Measurements from ENCODE around the gene ZNF669. TPM values are rescaled to one million over a fixed set of nuclear protein-coding genes. Genes with fewer than 3 reads are reported as not detected.

The ZNF669 gene
- total RNA-seq, 2 experiments from 2014 or later = 7.9 to 8.4 TPM

GRCh38 chr1:247119600-247120407, 15.6 kb upstream of the ZNF669 start:
- peaks cover 4% of the 10 kb centered on the region for H3K27me3 Mint-ChIP-seq
- intact Hi-C loops (cut with micrococcal nuclease) = no loop called here
- no peaks in the 10 kb centered on the region for H3K4me1 Mint-ChIP-seq (ENCODE audit: low read depth)
- no peak overlapping the region for H3K4me3 Mint-ChIP-seq
- ChIA-PET POLR2A (no interaction called here), CTCF (interaction anchor here (0.6 kb wide), 1 partner anchor 397 kb away, joined by 3 read pairs; no protein-coding TSS in a partner anchor)
- no peaks in the 10 kb centered on the region for H3K36me3 Mint-ChIP-seq
- no peak overlapping the region for H3K27ac Mint-ChIP-seq
- no peaks in the 10 kb centered on the region for H3K9me3 Mint-ChIP-seq
- no peak for DNase-seq

- H3K36me3 Mint-ChIP-seq = no peaks in the 10 kb centered on the region
- intact Hi-C loops (cut with micrococcal nuclease) = no loop called here
- POLR2A ChIA-PET = no interaction called here
- H3K4me1 Mint-ChIP-seq (ENCODE audit: low read depth) = no peaks in the 10 kb centered on the region
- CTCF ChIA-PET = interaction anchor here (0.6 kb wide), 1 partner anchor 396 kb away, joined by 3 read pairs; no protein-coding TSS in a partner anchor
- no peak overlapping the region for H3K4me3 Mint-ChIP-seq
- H3K27ac Mint-ChIP-seq = no peak overlapping the region
- DNase-seq = peak; percentile 63
- peaks cover 4% of the 10 kb centered on the region for H3K27me3 Mint-ChIP-seq
- H3K9me3 Mint-ChIP-seq = no peaks in the 10 kb centered on the region
Measured at GRCh38 chr1:247118946-247119446, 14.8 kb upstream of the ZNF669 start.

GRCh38 chr1:247115545-247115944, 11.4 kb upstream of the ZNF669 start:
- H3K4me3 Mint-ChIP-seq = no peak overlapping the region
- peaks cover 4% of the 10 kb centered on the region for H3K4me1 Mint-ChIP-seq (ENCODE audit: low read depth)
- H3K9me3 Mint-ChIP-seq = no peaks in the 10 kb centered on the region
- H3K36me3 Mint-ChIP-seq = no peaks in the 10 kb centered on the region
- H3K27me3 Mint-ChIP-seq = peaks cover 19% of the 10 kb centered on the region
- CTCF ChIA-PET = no interaction called here
- POLR2A ChIA-PET = no interaction called here
- DNase-seq = no peak
- intact Hi-C loops (cut with micrococcal nuclease) = no loop called here
- H3K27ac Mint-ChIP-seq = no peak overlapping the region

- CTCF ChIA-PET = no interaction called here
- H3K4me1 Mint-ChIP-seq (ENCODE audit: low read depth) = peaks cover 5% of the 10 kb centered on the region
- POLR2A ChIA-PET = no interaction called here
- intact Hi-C loops (cut with micrococcal nuclease) = no loop called here
- peaks cover 19% of the 10 kb centered on the region for H3K27me3 Mint-ChIP-seq
- no peak for DNase-seq
- H3K36me3 Mint-ChIP-seq = no peaks in the 10 kb centered on the region
- H3K9me3 Mint-ChIP-seq = no peaks in the 10 kb centered on the region
- no peak overlapping the region for H3K4me3 Mint-ChIP-seq
- H3K27ac Mint-ChIP-seq = no peak overlapping the region
Measured at GRCh38 chr1:247115141-247115510, 11.0 kb upstream of the ZNF669 start.

GRCh38 chr1:247114351-247115140, 10.4 kb upstream of the ZNF669 start:
- CTCF ChIA-PET = no interaction called here
- no peak overlapping the region for H3K4me3 Mint-ChIP-seq

GRCh38 chr1:247113733-247114271, 9.6 kb upstream of the ZNF669 start:
- intact Hi-C loops (cut with micrococcal nuclease) = no loop called here
- ChIA-PET CTCF (no interaction called here), POLR2A (no interaction called here)
- Mint-ChIP-seq H3K4me3 (no peak overlapping the region), H3K36me3 (no peaks in the 10 kb centered on the region), H3K4me1 (ENCODE audit: low read depth) (peaks cover 8% of the 10 kb centered on the region), H3K9me3 (no peaks in the 10 kb centered on the region), H3K27ac (peak overlapping the region; percentile 5), H3K27me3 (peaks cover 26% of the 10 kb centered on the region)
- no peak for DNase-seq

More at GRCh38 chr1:247114351-247115140, 10.4 kb upstream of the ZNF669 start:
- H3K4me1 Mint-ChIP-seq (ENCODE audit: low read depth) = peaks cover 8% of the 10 kb centered on the region
- intact Hi-C loops (cut with micrococcal nuclease) = no loop called here
- H3K27me3 Mint-ChIP-seq = peaks cover 22% of the 10 kb centered on the region
- no peaks in the 10 kb centered on the region for H3K36me3 Mint-ChIP-seq
- POLR2A ChIA-PET = no interaction called here
- H3K27ac Mint-ChIP-seq = peak overlapping the region; percentile 5
- no peaks in the 10 kb centered on the region for H3K9me3 Mint-ChIP-seq
- no peak for DNase-seq

GRCh38 chr1:247113094-247113497, 8.9 kb upstream of the ZNF669 start:
- Mint-ChIP-seq H3K9me3 (no peaks in the 10 kb centered on the region), H3K4me3 (no peak overlapping the region), H3K36me3 (no peaks in the 10 kb centered on the region), H3K27ac (no peak overlapping the region), H3K27me3 (peaks cover 33% of the 10 kb centered on the region), H3K4me1 (ENCODE audit: low read depth) (peaks cover 8% of the 10 kb centered on the region)
- intact Hi-C loops (cut with micrococcal nuclease) = no loop called here
- POLR2A ChIA-PET = no interaction called here
- DNase-seq = no peak
- CTCF ChIA-PET = no interaction called here

- Mint-ChIP-seq H3K4me1 (ENCODE audit: low read depth) (peaks cover 8% of the 10 kb centered on the region), H3K27me3 (peaks cover 39% of the 10 kb centered on the region), H3K27ac (no peak overlapping the region), H3K9me3 (no peaks in the 10 kb centered on the region), H3K4me3 (peak overlapping the region; percentile 43), H3K36me3 (no peaks in the 10 kb centered on the region)
- CTCF ChIA-PET = no interaction called here
- no peak for DNase-seq
- intact Hi-C loops (cut with micrococcal nuclease) = no loop called here
- POLR2A ChIA-PET = no interaction called here
Measured at GRCh38 chr1:247112479-247112781, 8.3 kb upstream of the ZNF669 start.

- Mint-ChIP-seq H3K36me3 (no peaks in the 10 kb centered on the region), H3K27me3 (peaks cover 44% of the 10 kb centered on the region), H3K4me1 (ENCODE audit: low read depth) (peaks cover 8% of the 10 kb centered on the region), H3K9me3 (no peaks in the 10 kb centered on the region), H3K4me3 (no peak overlapping the region), H3K27ac (no peak overlapping the region)
- no peak for DNase-seq
- intact Hi-C loops (cut with micrococcal nuclease) = no loop called here
- POLR2A ChIA-PET = interaction anchor here (1.4 kb wide), 1 partner anchor 33 kb away, joined by 3 read pairs; the partner anchor contains the start of gene ZNF670
- CTCF ChIA-PET = no interaction called here
Measured at GRCh38 chr1:247111700-247112478, 7.7 kb upstream of the ZNF669 start.

- H3K27me3 Mint-ChIP-seq = peaks cover 45% of the 10 kb centered on the region
- intact Hi-C loops (cut with micrococcal nuclease) = no loop called here
- H3K4me1 Mint-ChIP-seq (ENCODE audit: low read depth) = peaks cover 8% of the 10 kb centered on the region
- ChIA-PET CTCF (no interaction called here), POLR2A (interaction anchor here (0.5 to 1.4 kb wide), 3 partner anchors 33 to 52 kb away, joined by 3 read pairs; partner anchors contain the start of gene ZNF670)
- H3K4me3 Mint-ChIP-seq = peak overlapping the region; percentile 63
- DNase-seq = no peak
- no peaks in the 10 kb centered on the region for H3K36me3 Mint-ChIP-seq
- H3K9me3 Mint-ChIP-seq = no peaks in the 10 kb centered on the region
- no peak overlapping the region for H3K27ac Mint-ChIP-seq
Measured at GRCh38 chr1:247111259-247111699, 7.1 kb upstream of the ZNF669 start.

GRCh38 chr1:247110627-247111258, 6.6 kb upstream of the ZNF669 start:
- CTCF ChIA-PET = no interaction called here
- no peak overlapping the region for H3K27ac Mint-ChIP-seq

More at GRCh38 chr1:247110627-247111258, 6.6 kb upstream of the ZNF669 start:
- Mint-ChIP-seq H3K9me3 (no peaks in the 10 kb centered on the region), H3K4me1 (ENCODE audit: low read depth) (peaks cover 8% of the 10 kb centered on the region), H3K36me3 (no peaks in the 10 kb centered on the region), H3K27me3 (peaks cover 45% of the 10 kb centered on the region), H3K4me3 (peak overlapping the region; percentile 63)
- intact Hi-C loops (cut with micrococcal nuclease) = no loop called here
- DNase-seq = peak; percentile 67
- POLR2A ChIA-PET = interaction anchor here (0.5 to 1.4 kb wide), 3 partner anchors 32 to 53 kb away, joined by 3 read pairs; partner anchors contain the start of gene ZNF670

Data from activated CD4-positive, alpha-beta memory T cell treated with anti-CD3 and anti-CD28 coated beads for 36 hours (primary cell).